Calu3 (cell line): Measurements from ENCODE around the gene AK4. TPM values are rescaled to one million over a fixed set of nuclear protein-coding genes. Genes with fewer than 3 reads are reported as not detected.
"Not testable (repeated sequence)": the region's sequence is repeated elsewhere in the genome, so short reads cannot be mapped to it uniquely, and the experiment has no call there.

Experiments used
- BruUV-seq: library from RNA; stranded (reverse); fragments of 400-500 nt; replicated peaks from 2 replicates; lab custom pipeline; 2021; lab: Mats Ljungman, UMichigan
- CTCF ChIA-PET: fragments of 300-600 bp; sonication (Branson Sonifier 250); formaldehyde crosslinking; loops from one replicate; lab custom pipeline; 2022; ENCODE audit warnings: antibody characterized with exemption; lab: Charles Lee
- DNase-seq: peaks from one replicate; pipeline ENCODE4 v3.0.0; 2022
- H3K27ac Mint-ChIP-seq: one replicate; pipeline ENCODE4 v1.8.0; 2022; ENCODE audit warnings: mixed read lengths; ENCODE audit not compliant: unreplicated experiment
- H3K27me3 Mint-ChIP-seq: one replicate; pipeline ENCODE4 v1.8.0; 2022; ENCODE audit warnings: mixed read lengths; ENCODE audit not compliant: unreplicated experiment
- H3K36me3 Mint-ChIP-seq: one replicate; pipeline ENCODE4 v1.8.0; 2022; ENCODE audit warnings: mild to moderate bottlenecking, moderate library complexity, mixed read lengths; ENCODE audit not compliant: insufficient read depth, unreplicated experiment
- H3K4me1 Mint-ChIP-seq: one replicate; pipeline ENCODE4 v1.8.0; 2022; ENCODE audit warnings: mild to moderate bottlenecking, low read depth, mixed read lengths; ENCODE audit not compliant: unreplicated experiment
- H3K4me3 Mint-ChIP-seq: one replicate; pipeline ENCODE4 v1.8.0; 2022; ENCODE audit warnings: mild to moderate bottlenecking, low read depth, moderate library complexity, mixed read lengths; ENCODE audit not compliant: unreplicated experiment
- H3K9me3 Mint-ChIP-seq: one replicate; pipeline ENCODE4 v1.8.0; 2022; ENCODE audit warnings: low read depth, mixed read lengths; ENCODE audit not compliant: unreplicated experiment
- intact Hi-C: fragments of 100-400 bp; cut with micrococcal nuclease; formaldehyde crosslinking; loops from one replicate; pipeline ENCODE4 v1.10.0; 2022; ENCODE audit not compliant: unreplicated experiment
- total RNA-seq: library from RNA; stranded (reverse); gene quantifications from 2 replicates; pipeline ENCODE4 v1.2.3, GENCODE V29; 2022
- TF ChIP-seq, protein P1 (sequence below): fragments of 200-600 bp; IDR thresholded peaks from one replicate; pipeline ENCODE4 v1.8.0; 2022; ENCODE audit warnings: antibody characterized with exemption; ENCODE audit not compliant: unreplicated experiment

AK4 gene
- total RNA-seq, 1 experiment from 2014 or later, result 49.9 TPM

DNA sequence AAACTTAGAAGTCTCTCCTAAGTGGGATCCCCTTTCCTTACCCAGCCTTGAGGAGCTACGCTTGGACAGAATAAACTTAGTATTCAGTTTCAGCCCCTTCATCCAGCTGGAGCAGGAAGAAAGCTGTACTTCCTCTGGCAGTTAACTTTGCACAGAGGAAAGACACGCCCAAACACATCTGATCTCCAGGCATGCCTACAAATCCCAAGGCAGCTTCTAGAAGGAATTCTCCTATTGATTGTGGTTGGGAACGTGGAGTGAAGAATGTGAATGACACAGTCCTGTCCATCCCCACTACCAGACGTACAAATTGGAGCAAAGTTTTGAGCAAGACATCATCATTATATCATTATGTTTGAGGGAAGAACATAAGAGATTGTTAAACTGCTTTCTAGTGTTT, 6.6 kb upstream of the AK4 start:
- TF ChIP-seq, protein P1, sequence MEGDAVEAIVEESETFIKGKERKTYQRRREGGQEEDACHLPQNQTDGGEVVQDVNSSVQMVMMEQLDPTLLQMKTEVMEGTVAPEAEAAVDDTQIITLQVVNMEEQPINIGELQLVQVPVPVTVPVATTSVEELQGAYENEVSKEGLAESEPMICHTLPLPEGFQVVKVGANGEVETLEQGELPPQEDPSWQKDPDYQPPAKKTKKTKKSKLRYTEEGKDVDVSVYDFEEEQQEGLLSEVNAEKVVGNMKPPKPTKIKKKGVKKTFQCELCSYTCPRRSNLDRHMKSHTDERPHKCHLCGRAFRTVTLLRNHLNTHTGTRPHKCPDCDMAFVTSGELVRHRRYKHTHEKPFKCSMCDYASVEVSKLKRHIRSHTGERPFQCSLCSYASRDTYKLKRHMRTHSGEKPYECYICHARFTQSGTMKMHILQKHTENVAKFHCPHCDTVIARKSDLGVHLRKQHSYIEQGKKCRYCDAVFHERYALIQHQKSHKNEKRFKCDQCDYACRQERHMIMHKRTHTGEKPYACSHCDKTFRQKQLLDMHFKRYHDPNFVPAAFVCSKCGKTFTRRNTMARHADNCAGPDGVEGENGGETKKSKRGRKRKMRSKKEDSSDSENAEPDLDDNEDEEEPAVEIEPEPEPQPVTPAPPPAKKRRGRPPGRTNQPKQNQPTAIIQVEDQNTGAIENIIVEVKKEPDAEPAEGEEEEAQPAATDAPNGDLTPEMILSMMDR, result no peak
- intact Hi-C loops, result loop anchor here (5.0 kb wide), 1 partner anchor 36 kb away; no protein-coding TSS in a partner anchor
- Mint-ChIP-seq H3K36me3 (peaks cover 4% of the 10 kb centered on the region), H3K4me3 (no peak overlapping the region), H3K9me3 (no peaks in the 10 kb centered on the region), H3K27me3 (no peaks in the 10 kb centered on the region), H3K27ac (no peak overlapping the region), H3K4me1 (peaks cover 43% of the 10 kb centered on the region)
- CTCF ChIA-PET, result interaction anchor here (1.0 kb wide), 1 partner anchor 33 kb away, joined by 3 read pairs; no protein-coding TSS in a partner anchor
- BruUV-seq, result no TSS peak
- peak; percentile 28 for DNase-seq

DNA sequence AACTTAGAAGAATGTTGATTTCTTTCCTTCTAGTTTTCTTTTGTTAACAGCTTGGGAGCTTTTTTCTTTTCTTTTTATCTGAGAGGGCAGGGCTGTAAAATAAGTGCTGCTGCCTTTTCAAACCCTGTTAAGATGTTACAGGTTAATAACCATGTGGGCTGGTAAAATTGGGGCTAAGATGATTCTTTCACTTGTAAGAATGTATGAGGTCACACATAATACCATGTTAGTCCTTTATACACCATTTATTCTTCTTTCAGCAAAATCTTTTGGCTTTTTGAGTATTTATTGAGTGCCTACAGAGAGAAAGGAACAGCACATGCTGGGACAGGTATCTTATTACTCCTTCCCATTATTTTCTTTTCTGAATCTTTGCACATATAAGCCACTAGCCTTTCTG, 6.1 kb upstream of the AK4 start:
- TF ChIP-seq, protein P1, result no peak
- no TSS peak for BruUV-seq
- H3K4me1 Mint-ChIP-seq, result peaks cover 48% of the 10 kb centered on the region
- no peaks in the 10 kb centered on the region for H3K27me3 Mint-ChIP-seq
- CTCF ChIA-PET, result interaction anchor here (1.0 kb wide), 1 partner anchor 34 kb away, joined by 3 read pairs; no protein-coding TSS in a partner anchor
- H3K4me3 Mint-ChIP-seq, result no peak overlapping the region
- no peaks in the 10 kb centered on the region for H3K9me3 Mint-ChIP-seq
- intact Hi-C loops, result loop anchor here (5.0 kb wide), 1 partner anchor 35 kb away; no protein-coding TSS in a partner anchor
- H3K36me3 Mint-ChIP-seq, result peaks cover 10% of the 10 kb centered on the region
- H3K27ac Mint-ChIP-seq, result no peak overlapping the region
- no peak for DNase-seq

DNA sequence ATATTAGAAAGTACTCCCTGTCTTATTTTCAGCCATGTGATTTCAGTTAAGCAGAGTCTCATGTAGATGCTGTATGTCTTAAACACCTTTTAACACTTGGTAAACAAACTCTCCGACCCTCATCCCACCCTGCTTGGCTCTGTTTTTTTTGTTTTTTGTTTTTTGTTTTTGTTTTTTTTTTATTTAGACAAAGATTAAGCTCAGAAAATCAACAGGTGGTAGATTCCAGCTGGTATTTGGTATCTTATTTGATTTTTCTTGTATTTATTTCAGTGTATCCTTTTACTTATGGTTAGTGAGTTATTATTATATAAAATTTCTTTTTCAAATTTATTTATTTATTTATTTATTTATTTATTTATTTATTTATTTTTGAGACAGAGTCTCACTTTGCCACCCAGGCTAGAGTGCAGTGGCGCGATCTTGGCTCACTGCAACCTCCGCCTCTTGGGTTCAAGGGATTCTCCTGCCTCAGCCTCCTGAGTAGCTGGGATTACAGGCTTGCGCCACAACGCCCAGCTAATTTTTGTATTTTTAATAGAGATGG, 4.8 kb upstream of the AK4 start:
- Mint-ChIP-seq H3K4me1 (peaks cover 48% of the 10 kb centered on the region), H3K36me3 (peaks cover 22% of the 10 kb centered on the region)
- H3K4me3 Mint-ChIP-seq, H3K27me3 Mint-ChIP-seq, DNase-seq, H3K27ac Mint-ChIP-seq, CTCF ChIA-PET, H3K9me3 Mint-ChIP-seq, BruUV-seq: not testable (repeated sequence)
- intact Hi-C loops, result loop anchor here (5.0 kb wide), 1 partner anchor 34 kb away; no protein-coding TSS in a partner anchor

DNA sequence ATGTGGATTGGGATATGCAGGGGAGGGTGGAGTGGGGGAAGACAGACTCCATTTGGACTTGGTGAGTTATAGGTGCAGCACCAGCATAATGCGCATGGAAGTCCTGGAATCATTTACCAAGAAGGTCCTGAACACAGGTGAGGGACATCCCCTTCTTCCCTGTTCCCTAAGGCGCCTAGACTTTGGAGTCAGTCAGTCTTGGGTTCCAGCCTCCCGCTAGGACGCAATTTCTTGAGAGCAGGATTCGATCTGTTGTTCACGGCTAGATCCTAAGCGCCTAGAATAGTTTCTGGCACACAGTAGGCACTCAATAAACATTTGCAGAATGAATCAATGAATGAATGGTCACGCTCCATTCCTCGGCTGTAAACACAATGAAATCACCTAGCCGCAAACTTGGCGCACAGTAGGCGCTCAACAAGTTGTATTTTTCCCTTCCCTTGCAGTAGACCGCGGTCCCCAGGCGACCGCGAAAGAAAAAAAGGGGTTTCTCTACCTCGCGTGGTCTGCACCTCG, 1.0 kb upstream of the AK4 start:
- Mint-ChIP-seq H3K4me1 (peaks cover 58% of the 10 kb centered on the region), H3K36me3 (peaks cover 40% of the 10 kb centered on the region), H3K4me3 (peak overlapping the region; percentile 87), H3K27me3 (no peaks in the 10 kb centered on the region), H3K27ac (peak overlapping the region; percentile 66), H3K9me3 (no peaks in the 10 kb centered on the region)
- CTCF ChIA-PET, result no interaction called here
- no peak for DNase-seq
- intact Hi-C loops, result no loop called here
- TF ChIP-seq, protein P1, result no peak
- no TSS peak for BruUV-seq
